GM23338 (cell line): ENCODE data around the gene RBM45.

ENCODE experiments used
- CREB1 ChIP-seq: fragments of 250-450 bp; sonication (Bioruptor Pico); IDR thresholded peaks from 2 replicates; pipeline ENCODE4 v1.5.0; 2020; ENCODE audit warnings: low read depth, mild to moderate bottlenecking, moderate library complexity
- EZH2 ChIP-seq: fragments of 200-600 bp; sonication (generic); IDR thresholded peaks from one replicate; pipeline ENCODE4 v1.8.0; 2017; ENCODE audit warnings: antibody characterized with exemption, mild to moderate bottlenecking, low read depth; ENCODE audit not compliant: unreplicated experiment
- EZH2phosphoT487 ChIP-seq: fragments of 200-600 bp; sonication (generic); IDR thresholded peaks from one replicate; pipeline ENCODE4 v1.8.1; 2018; ENCODE audit warnings: antibody characterized with exemption; ENCODE audit not compliant: unreplicated experiment
- JUNB ChIP-seq: IDR thresholded peaks from one replicate; pipeline ENCODE4 v1.6.1; 2016; ENCODE audit warnings: antibody characterized with exemption; ENCODE audit not compliant: unreplicated experiment
- NANOG ChIP-seq: IDR thresholded peaks from 2 replicates; pipeline ENCODE4 v1.6.1; 2016; ENCODE audit warnings: antibody characterized with exemption, borderline replicate concordance
- POLR2AphosphoS5 ChIP-seq: IDR thresholded peaks from 2 replicates; pipeline ENCODE4 v1.6.1; 2016; ENCODE audit warnings: antibody characterized with exemption, low read depth
- STAT1 ChIP-seq: IDR thresholded peaks from one replicate; pipeline ENCODE4 v1.6.1; 2016; ENCODE audit warnings: antibody characterized with exemption; ENCODE audit not compliant: unreplicated experiment
- ZNF114 ChIP-seq: fragments of 250-450 bp; sonication (Bioruptor Pico); IDR thresholded peaks from 2 replicates; pipeline ENCODE4 v1.5.0; 2020; ENCODE audit warnings: mild to moderate bottlenecking, moderate library complexity
- ZNF331 ChIP-seq: fragments of 250-450 bp; sonication (Bioruptor Pico); IDR thresholded peaks from 2 replicates; pipeline ENCODE4 v1.5.0; 2020; ENCODE audit warnings: low read depth, mild to moderate bottlenecking, moderate library complexity
- TF ChIP-seq, protein P1 (sequence below), 2 experiments: fragments of 200-600 bp in 1 of 2; sonication (generic) in 1 of 2; conservative IDR thresholded peaks; 2 replicates each; pipeline versions ENCODE4 v1.5.1 to v1.6.1; 2016 to 2017; ENCODE audit warnings: antibody characterized with exemption in 2 of 2, low read depth in 2 of 2, mild to moderate bottlenecking in 2 of 2, moderate library complexity in 1 of 2
- TF ChIP-seq, protein P2 (sequence below): IDR thresholded peaks from one replicate; pipeline ENCODE4 v1.6.1; 2018; ENCODE audit warnings: antibody characterized with exemption; ENCODE audit not compliant: unreplicated experiment
- TF ChIP-seq, protein P3 (sequence below): IDR thresholded peaks from 2 replicates; pipeline ENCODE4 v1.6.1; 2016; ENCODE audit warnings: antibody characterized with exemption
- TF ChIP-seq, protein P4 (sequence below): fragments of 250-450 bp; sonication (Bioruptor Pico); IDR thresholded peaks from 2 replicates; pipeline ENCODE4 v1.5.0; 2020; ENCODE audit warnings: mild to moderate bottlenecking, moderate library complexity

DNA sequence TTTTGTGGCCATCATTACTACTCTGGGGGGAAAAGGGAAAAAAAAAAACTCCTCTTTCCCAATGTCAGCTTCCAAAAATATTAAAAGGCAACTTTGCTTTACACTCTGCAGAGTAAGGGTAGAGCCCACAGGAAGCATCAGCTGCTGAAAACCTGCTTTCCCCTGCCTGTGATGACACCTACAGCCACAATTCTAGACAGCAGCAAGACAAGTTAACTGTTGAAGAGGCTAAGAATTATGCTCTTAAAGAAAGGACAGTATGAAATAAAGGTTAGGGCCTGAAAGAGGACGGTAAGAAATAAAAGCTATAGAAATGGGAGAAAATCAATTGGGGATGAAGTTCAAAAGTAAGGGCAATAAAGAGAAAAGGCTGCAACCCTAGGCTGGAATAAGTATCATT, 42.7 kb upstream of the RBM45 start:
- TF ChIP-seq, protein P1, sequence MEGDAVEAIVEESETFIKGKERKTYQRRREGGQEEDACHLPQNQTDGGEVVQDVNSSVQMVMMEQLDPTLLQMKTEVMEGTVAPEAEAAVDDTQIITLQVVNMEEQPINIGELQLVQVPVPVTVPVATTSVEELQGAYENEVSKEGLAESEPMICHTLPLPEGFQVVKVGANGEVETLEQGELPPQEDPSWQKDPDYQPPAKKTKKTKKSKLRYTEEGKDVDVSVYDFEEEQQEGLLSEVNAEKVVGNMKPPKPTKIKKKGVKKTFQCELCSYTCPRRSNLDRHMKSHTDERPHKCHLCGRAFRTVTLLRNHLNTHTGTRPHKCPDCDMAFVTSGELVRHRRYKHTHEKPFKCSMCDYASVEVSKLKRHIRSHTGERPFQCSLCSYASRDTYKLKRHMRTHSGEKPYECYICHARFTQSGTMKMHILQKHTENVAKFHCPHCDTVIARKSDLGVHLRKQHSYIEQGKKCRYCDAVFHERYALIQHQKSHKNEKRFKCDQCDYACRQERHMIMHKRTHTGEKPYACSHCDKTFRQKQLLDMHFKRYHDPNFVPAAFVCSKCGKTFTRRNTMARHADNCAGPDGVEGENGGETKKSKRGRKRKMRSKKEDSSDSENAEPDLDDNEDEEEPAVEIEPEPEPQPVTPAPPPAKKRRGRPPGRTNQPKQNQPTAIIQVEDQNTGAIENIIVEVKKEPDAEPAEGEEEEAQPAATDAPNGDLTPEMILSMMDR (conservative IDR thresholded peaks at IDR 0.05; ENCODE audit: low read depth in 2 of 2), result peak; percentile 18 to 54; a peak in 3 of 4 replicates
- TF ChIP-seq, protein P2, sequence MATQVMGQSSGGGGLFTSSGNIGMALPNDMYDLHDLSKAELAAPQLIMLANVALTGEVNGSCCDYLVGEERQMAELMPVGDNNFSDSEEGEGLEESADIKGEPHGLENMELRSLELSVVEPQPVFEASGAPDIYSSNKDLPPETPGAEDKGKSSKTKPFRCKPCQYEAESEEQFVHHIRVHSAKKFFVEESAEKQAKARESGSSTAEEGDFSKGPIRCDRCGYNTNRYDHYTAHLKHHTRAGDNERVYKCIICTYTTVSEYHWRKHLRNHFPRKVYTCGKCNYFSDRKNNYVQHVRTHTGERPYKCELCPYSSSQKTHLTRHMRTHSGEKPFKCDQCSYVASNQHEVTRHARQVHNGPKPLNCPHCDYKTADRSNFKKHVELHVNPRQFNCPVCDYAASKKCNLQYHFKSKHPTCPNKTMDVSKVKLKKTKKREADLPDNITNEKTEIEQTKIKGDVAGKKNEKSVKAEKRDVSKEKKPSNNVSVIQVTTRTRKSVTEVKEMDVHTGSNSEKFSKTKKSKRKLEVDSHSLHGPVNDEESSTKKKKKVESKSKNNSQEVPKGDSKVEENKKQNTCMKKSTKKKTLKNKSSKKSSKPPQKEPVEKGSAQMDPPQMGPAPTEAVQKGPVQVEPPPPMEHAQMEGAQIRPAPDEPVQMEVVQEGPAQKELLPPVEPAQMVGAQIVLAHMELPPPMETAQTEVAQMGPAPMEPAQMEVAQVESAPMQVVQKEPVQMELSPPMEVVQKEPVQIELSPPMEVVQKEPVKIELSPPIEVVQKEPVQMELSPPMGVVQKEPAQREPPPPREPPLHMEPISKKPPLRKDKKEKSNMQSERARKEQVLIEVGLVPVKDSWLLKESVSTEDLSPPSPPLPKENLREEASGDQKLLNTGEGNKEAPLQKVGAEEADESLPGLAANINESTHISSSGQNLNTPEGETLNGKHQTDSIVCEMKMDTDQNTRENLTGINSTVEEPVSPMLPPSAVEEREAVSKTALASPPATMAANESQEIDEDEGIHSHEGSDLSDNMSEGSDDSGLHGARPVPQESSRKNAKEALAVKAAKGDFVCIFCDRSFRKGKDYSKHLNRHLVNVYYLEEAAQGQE, result no peak
- TF ChIP-seq POLR2AphosphoS5, result no peak
- no peak for TF ChIP-seq EZH2
- no peak for TF ChIP-seq CREB1 (CRISPR knock-in tag)
- TF ChIP-seq JUNB, result no peak
- no peak for TF ChIP-seq ZNF114 (CRISPR knock-in tag)
- TF ChIP-seq, protein P3, sequence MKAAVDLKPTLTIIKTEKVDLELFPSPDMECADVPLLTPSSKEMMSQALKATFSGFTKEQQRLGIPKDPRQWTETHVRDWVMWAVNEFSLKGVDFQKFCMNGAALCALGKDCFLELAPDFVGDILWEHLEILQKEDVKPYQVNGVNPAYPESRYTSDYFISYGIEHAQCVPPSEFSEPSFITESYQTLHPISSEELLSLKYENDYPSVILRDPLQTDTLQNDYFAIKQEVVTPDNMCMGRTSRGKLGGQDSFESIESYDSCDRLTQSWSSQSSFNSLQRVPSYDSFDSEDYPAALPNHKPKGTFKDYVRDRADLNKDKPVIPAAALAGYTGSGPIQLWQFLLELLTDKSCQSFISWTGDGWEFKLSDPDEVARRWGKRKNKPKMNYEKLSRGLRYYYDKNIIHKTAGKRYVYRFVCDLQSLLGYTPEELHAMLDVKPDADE, result no peak
- no peak for TF ChIP-seq EZH2phosphoT487
- no peak for TF ChIP-seq STAT1
- no peak for TF ChIP-seq ZNF331 (CRISPR knock-in tag)
- TF ChIP-seq, protein P4, sequence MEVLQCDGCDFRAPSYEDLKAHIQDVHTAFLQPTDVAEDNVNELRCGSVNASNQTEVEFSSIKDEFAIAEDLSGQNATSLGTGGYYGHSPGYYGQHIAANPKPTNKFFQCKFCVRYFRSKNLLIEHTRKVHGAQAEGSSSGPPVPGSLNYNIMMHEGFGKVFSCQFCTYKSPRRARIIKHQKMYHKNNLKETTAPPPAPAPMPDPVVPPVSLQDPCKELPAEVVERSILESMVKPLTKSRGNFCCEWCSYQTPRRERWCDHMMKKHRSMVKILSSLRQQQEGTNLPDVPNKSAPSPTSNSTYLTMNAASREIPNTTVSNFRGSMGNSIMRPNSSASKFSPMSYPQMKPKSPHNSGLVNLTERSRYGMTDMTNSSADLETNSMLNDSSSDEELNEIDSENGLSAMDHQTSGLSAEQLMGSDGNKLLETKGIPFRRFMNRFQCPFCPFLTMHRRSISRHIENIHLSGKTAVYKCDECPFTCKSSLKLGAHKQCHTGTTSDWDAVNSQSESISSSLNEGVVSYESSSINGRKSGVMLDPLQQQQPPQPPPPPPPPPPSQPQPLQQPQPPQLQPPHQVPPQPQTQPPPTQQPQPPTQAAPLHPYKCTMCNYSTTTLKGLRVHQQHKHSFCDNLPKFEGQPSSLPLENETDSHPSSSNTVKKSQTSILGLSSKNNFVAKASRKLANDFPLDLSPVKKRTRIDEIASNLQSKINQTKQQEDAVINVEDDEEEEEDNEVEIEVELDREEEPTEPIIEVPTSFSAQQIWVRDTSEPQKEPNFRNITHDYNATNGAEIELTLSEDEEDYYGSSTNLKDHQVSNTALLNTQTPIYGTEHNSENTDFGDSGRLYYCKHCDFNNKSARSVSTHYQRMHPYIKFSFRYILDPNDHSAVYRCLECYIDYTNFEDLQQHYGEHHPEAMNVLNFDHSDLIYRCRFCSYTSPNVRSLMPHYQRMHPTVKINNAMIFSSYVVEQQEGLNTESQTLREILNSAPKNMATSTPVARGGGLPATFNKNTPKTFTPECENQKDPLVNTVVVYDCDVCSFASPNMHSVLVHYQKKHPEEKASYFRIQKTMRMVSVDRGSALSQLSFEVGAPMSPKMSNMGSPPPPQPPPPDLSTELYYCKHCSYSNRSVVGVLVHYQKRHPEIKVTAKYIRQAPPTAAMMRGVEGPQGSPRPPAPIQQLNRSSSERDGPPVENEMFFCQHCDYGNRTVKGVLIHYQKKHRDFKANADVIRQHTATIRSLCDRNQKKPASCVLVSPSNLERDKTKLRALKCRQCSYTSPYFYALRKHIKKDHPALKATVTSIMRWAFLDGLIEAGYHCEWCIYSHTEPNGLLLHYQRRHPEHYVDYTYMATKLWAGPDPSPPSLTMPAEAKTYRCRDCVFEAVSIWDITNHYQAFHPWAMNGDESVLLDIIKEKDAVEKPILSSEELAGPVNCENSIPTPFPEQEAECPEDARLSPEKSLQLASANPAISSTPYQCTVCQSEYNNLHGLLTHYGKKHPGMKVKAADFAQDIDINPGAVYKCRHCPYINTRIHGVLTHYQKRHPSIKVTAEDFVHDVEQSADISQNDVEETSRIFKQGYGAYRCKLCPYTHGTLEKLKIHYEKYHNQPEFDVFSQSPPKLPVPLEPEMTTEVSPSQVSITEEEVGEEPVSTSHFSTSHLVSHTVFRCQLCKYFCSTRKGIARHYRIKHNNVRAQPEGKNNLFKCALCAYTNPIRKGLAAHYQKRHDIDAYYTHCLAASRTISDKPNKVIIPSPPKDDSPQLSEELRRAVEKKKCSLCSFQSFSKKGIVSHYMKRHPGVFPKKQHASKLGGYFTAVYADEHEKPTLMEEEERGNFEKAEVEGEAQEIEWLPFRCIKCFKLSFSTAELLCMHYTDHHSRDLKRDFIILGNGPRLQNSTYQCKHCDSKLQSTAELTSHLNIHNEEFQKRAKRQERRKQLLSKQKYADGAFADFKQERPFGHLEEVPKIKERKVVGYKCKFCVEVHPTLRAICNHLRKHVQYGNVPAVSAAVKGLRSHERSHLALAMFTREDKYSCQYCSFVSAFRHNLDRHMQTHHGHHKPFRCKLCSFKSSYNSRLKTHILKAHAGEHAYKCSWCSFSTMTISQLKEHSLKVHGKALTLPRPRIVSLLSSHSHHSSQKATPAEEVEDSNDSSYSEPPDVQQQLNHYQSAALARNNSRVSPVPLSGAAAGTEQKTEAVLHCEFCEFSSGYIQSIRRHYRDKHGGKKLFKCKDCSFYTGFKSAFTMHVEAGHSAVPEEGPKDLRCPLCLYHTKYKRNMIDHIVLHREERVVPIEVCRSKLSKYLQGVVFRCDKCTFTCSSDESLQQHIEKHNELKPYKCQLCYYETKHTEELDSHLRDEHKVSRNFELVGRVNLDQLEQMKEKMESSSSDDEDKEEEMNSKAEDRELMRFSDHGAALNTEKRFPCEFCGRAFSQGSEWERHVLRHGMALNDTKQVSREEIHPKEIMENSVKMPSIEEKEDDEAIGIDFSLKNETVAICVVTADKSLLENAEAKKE, result no peak
- TF ChIP-seq NANOG, result no peak
